HepG2 (cell line): ENCODE data around the gene SCYL1. TPM values are rescaled to one million over a fixed set of nuclear protein-coding genes. Genes with fewer than 3 reads are reported as not detected.
A peak's percentile ranks its signal among the peaks of the same experiment; 100 is the strongest.

Source experiments
- ETS1 ChIP-seq: sonication (generic); formaldehyde crosslinking; IDR thresholded peaks from 2 replicates; pipeline ENCODE4 v1.4.0; 2020; ENCODE audit warnings: missing genetic modification reagents
- FOXC1 ChIP-seq: sonication (generic); formaldehyde crosslinking; IDR thresholded peaks from 2 replicates; pipeline ENCODE4 v1.8.0; 2022; ENCODE audit warnings: mild to moderate bottlenecking, missing genetic modification reagents, borderline replicate concordance
- GLMP ChIP-seq: sonication (generic); formaldehyde crosslinking; IDR thresholded peaks from 2 replicates; pipeline ENCODE4 v1.9.0; 2021; ENCODE audit warnings: missing genetic modification reagents, mild to moderate bottlenecking, borderline replicate concordance
- IRF9 ChIP-seq: sonication (generic); formaldehyde crosslinking; IDR thresholded peaks from 2 replicates; pipeline ENCODE4 v1.8.0; 2022; ENCODE audit warnings: missing genetic modification reagents, mild to moderate bottlenecking, borderline replicate concordance
- ISX ChIP-seq: sonication (generic); formaldehyde crosslinking; conservative IDR thresholded peaks from 2 replicates; pipeline ENCODE4 v1.5.0; 2020; ENCODE audit warnings: missing genetic modification reagents
- KIAA2018 ChIP-seq: sonication (generic); formaldehyde crosslinking; IDR thresholded peaks from 2 replicates; pipeline ENCODE4 v1.5.0; 2020; ENCODE audit warnings: mild to moderate bottlenecking, missing genetic modification reagents, borderline replicate concordance
- RFX5 ChIP-seq: IDR thresholded peaks from 2 replicates; pipeline ENCODE4 v1.6.1; 2011; ENCODE audit warnings: low read depth, low read length, improper control_type of control experiment
- WIZ ChIP-seq: sonication (generic); formaldehyde crosslinking; IDR thresholded peaks from 2 replicates; pipeline ENCODE4 v1.5.1; 2020; ENCODE audit warnings: mild to moderate bottlenecking, missing genetic modification reagents
- ZC3H4 ChIP-seq: sonication (generic); formaldehyde crosslinking; IDR thresholded peaks from 2 replicates; pipeline ENCODE4 v1.4.0; 2020; ENCODE audit warnings: missing genetic modification reagents, borderline replicate concordance
- ZGPAT ChIP-seq: IDR thresholded peaks from 2 replicates; pipeline ENCODE4 v1.6.1; 2016; ENCODE audit warnings: mild to moderate bottlenecking
- ZNF576 ChIP-seq: sonication (generic); formaldehyde crosslinking; IDR thresholded peaks from 2 replicates; pipeline ENCODE4 v1.4.0; 2020; ENCODE audit warnings: mild to moderate bottlenecking, missing genetic modification reagents
- ZNF703 ChIP-seq: sonication (generic); formaldehyde crosslinking; IDR thresholded peaks from 2 replicates; pipeline ENCODE4 v1.5.1; 2020; ENCODE audit warnings: missing genetic modification reagents, mild to moderate bottlenecking, moderate library complexity, borderline replicate concordance
- ZNF768 ChIP-seq: sonication (generic); formaldehyde crosslinking; IDR thresholded peaks from 2 replicates; pipeline ENCODE4 v1.4.0; 2020; ENCODE audit warnings: missing genetic modification reagents
- polyA plus RNA-seq, 8 experiments: library from polyadenylated mRNA; depleted of rRNA in 3 of 8; stranded (reverse) in 7 of 8; unstranded in 1 of 8; fragments of >200 nt; fragmentation: Illumina TruSeq in 4 of 8; extraction: Trizol in 4 of 8; gene quantifications; 2 replicates each; pipeline versions ENCODE4 v1.2.1 to v1.2.3, GENCODE V29; 2011 to 2016; ENCODE audit warnings: low read depth in 4 of 8, missing spikeins in 1 of 8, mixed read lengths in 1 of 8; ENCODE audit not compliant: insufficient read depth in 1 of 8
- total RNA-seq, 5 experiments: library from RNA; depleted of rRNA; stranded (reverse); fragments of >200 nt; fragmentation: Illumina TruSeq; extraction: Trizol; gene quantifications; 2 replicates each; pipeline ENCODE4 v1.2.3, GENCODE V29; 2016; ENCODE audit warnings: low read depth in 1 of 5

SCYL1 gene
- total and polyA plus RNA-seq, 2 of the 13 experiments (the other 11 are each of a cell fraction or from before 2014, with no cell fraction given): 65.9 to 103 TPM

- TF ChIP-seq GLMP (CRISPR knock-in tag): no peak
- TF ChIP-seq ZGPAT (CRISPR knock-in tag): peak; percentile 96
- TF ChIP-seq ISX (CRISPR knock-in tag): no peak
- 0 out of 2 replicates have a peak, but pooled peaks have one; percentile 37 for TF ChIP-seq ZC3H4 (CRISPR knock-in tag)
- peak; percentile 68; the same call in 1 of the 2 replicates for TF ChIP-seq FOXC1 (CRISPR knock-in tag)
- TF ChIP-seq IRF9: 0 out of 2 replicates have a peak, but pooled peaks have one; percentile 63
- no peak for TF ChIP-seq ETS1 (CRISPR knock-in tag)
- no peak for TF ChIP-seq WIZ
- TF ChIP-seq ZNF576 (CRISPR knock-in tag): peak; percentile 73; the same call in 1 of the 2 replicates
- TF ChIP-seq ZNF768 (CRISPR knock-in tag): peak; percentile 74; the same call in 1 of the 2 replicates
- TF ChIP-seq ZNF703 (CRISPR knock-in tag): no peak
- peak; percentile 64; the same call in 1 of the 2 replicates for TF ChIP-seq KIAA2018 (CRISPR knock-in tag)
- peak; percentile 40; the same call in 1 of the 2 replicates for TF ChIP-seq RFX5
Measured at GRCh38 chr11:65569973-65570918, 45.4 kb downstream of the SCYL1 start, which contains the start of gene ZNRD2 (continued).
